NCI-H69 (cell line): ENCODE results near the gene POLR3C.

ENCODE experiments used
- DNase-seq: peaks from one replicate; lab custom pipeline; 2025; lab: John Stamatoyannopoulos, UW

The POLR3C gene

DNA sequence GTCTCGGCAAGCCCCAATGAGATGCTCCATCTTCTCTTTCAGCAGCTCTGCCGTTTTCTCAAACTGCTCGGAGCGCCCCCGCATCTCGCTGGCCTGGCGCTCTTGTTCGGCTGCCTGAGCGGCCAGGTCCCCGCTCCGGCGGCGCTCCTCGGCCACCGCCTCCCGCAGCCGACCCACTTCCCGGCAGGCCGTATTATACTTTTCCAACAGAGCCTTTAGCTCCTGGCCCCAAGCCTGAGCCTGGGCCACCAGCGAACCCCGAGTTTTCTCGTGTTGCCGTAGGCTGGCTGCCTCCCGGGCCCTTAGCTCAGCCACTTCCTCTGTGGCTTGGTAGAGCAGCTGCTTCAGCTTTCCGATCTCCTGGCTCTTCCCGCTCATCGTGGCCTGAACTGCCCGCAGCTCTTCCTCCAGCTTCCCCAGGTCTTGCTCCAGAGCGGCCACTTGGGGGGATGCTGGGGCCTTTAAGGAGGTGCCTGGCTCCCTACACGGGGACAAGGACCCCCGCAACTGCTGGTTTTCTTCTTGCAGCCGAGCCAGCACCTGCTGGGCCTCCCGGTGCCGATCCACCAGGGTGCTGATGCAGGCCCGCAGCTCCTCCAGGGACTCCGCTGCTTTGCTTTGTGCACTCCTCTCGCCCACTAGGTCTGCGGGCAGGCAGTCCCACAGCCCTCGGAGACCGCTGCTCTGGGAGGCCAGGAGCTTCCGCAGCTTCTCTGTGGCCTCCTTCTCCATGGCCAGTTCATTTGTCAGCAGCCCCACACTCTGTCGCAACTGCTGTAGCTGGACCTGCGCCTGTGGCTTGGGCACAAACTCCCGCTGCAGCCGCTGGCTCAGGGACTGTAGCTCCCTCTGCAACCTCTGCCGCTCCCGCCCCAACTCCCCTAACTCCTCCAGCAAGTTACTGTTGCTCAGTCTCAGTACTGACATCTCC is 48.3 kb downstream of the POLR3C start:
- no peak for DNase-seq

DNA sequence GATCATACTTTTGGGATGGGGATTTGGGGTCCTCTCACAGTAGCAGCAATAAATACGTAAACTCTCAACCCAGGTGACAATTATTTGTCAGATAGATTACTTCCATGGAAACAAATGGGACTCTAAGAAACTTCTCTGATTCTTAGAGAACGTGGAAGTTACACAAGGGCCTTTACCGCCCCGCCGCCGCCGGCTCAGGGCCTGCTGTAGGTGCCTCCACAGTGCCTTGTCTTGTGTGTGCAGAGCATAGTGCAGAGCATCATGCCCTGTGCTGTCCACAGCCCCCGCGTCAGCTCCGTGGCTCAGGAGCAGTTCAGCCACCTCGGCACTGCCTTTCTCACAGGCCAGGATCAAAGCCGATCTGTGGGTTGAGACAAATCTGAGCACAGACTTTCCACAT is 50.6 kb downstream of the POLR3C start:
- DNase-seq: no peak

GRCh38 chr1:145877923-145878486 is 54.0 kb downstream of the POLR3C start:
- DNase-seq: no peak

- DNase-seq: no peak
These were observed 54.7 kb downstream of the POLR3C start for GRCh38 chr1:145878724-145879123.

DNA sequence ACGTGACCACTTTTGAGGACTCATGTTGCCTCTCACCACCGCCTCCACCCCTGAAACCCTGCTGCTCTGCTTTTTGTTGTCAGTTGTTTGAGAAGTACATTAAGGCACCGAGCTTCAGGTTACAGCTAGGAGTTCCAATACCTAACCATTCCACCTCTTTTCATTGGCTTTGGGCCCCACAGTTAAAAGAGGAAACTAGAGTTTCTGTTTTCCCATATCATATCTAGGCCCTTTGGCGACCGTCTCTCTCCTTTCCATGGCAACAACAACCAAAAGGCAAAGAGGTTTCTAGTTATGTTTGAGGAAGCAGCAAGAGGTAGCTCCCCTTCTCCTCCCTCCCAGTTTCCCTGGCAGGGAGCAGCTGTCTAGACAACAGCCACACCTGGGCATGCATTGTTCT is 55.8 kb downstream of the POLR3C start:
- DNase-seq: peak; percentile 100

DNA sequence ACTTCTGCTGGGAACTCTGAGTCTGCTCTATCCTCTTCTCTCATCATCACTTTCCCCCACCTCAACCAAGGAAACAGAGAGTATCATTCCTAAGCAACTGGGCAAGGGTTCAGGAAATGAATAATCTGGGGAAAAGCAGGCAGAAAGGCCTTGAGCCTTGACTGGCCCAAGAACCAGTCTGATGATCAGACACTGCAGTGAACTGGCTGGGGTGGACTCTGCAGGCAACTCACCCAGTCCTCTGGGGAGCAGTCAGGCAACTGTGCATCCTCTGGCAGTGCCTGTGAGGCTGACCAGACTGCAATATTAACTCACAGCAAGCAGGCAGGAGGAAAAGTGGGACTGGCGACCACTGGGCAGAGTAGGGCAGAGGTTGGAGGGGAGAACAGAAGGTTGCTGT is 60.7 kb downstream of the POLR3C start:
- DNase-seq: peak; percentile 35

DNA sequence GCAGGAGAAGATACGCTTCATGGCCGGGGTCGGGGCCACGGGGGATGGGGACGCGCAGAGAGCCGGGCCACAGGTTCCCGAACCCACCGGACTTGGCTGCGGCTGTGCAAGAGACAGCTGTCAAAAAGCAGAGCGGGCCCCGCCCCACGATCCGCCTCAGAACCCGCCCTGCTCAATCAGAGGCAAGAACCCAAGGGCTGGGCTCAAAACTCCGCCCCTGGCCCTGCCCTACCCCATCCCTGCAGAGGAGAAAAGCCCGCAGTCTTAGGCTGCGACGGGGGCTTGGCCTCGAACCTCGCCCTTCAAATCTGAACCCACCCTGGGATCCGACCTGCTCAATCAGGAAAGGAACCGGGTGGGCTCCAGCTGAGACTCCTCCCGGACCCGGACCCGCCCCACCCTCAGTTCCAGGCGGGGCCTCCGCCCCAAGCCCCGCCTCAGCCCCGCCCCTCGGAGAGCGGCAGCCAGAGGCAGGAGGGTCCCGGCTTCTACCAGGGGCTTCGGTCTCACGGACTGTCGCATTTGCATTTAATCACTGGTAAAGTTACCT is 61.8 kb downstream of the POLR3C start, which contains the start of gene ANKRD35:
Gene ANKRD35, minus strand, starts transcription at position 129 of the 550 bp plus-strand sequence. Its CDS starts 108 bp downstream, at position 21.
- DNase-seq: peak; percentile 93

DNA sequence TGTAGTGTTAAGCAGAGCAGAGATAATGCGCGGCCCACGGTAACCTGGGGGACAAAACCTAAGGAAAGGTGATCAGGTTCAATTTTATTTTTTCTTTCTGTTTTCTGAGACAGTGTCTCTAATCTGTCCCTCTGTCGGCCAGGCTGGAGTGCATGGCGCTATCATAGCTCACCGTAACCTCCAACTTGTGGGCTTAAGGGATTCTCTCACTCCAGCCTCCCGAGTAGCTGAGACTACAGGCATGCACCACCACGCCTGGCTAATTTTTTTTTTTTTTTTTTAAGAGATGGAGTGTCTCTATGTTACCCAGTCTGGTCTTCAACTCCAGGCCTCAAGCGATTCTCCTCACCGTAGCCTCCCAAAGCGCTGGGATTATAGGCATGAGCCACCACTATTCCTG is 62.4 kb downstream of the POLR3C start:
- peak; percentile 48 for DNase-seq

DNA sequence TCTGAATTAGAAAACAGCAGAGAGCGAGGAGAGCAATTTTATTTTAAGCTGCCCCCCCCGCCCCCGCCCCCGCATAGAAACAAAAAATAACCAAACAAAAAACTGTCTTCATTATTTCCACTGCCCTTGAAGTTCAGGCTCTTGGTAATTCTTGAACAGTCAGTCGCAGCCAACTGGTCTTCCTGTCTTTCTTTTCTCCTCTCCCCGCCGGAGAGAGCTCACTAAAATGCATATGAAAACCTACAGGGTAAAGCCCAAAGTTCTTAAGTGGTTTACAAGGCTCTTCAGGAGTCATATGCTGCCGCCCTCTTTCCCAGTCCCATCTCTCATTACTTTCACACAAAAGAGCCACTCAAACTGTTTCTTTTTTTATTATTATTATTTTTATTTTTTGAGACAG is 62.8 kb downstream of the POLR3C start:
- DNase-seq: no peak

- DNase-seq: no peak
These were observed 63.6 kb downstream of the POLR3C start for GRCh38 chr1:145887631-145888030.

GRCh38 chr1:145889722-145890121 is 65.7 kb downstream of the POLR3C start:
- DNase-seq: peak; percentile 92

DNA sequence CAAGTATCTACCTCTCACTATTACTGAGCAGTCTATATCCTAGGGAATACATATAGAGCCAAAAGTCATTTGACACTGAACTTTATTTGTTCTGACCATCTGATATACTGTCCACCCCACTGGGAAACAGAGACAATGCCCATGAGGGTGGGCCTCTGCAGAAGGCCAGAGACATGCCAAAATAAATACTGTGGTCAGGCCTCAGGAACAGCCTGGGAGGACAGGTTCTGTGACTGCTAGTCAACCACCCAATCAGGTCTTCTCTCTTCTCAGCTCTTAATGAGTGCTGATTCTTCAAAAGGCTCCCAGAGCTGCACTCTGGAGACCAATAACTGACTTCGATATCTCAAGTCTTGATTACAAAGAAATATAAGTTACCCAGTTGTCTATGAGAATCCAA is 67.1 kb downstream of the POLR3C start:
- peak; percentile 90 for DNase-seq

GRCh38 chr1:145891587-145892485 is 67.8 kb downstream of the POLR3C start:
- DNase-seq: peak; percentile 100

DNA sequence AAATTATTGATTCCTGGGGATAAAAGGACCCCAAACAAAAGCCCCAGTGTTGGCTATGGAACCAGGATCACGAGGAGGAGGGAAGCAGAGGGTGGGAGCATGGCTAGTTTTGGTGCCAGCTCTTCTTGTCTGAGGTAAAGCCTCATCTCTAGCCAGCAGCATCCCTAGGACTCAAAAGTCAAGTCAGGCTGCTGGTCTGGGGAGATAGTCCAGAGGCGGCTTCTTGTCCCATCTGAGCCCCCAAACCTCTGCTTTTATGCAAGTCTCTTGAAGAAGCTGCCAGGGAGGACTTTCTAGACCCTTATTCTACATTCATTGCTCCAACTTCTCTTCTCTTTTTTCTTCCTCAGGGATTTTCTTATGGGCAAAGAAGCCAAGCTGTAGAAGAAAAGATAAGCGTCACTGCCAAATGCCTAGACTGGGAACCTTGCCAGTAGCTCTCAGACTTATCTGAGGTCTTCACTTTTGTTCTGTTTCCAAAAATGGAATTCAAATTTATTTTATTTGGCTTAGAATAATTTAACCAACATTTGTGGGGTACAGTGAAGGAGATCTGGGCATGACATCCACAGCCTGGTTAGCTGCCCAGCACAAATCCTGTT is 68.6 kb downstream of the POLR3C start:
- DNase-seq: peak; percentile 84

DNA sequence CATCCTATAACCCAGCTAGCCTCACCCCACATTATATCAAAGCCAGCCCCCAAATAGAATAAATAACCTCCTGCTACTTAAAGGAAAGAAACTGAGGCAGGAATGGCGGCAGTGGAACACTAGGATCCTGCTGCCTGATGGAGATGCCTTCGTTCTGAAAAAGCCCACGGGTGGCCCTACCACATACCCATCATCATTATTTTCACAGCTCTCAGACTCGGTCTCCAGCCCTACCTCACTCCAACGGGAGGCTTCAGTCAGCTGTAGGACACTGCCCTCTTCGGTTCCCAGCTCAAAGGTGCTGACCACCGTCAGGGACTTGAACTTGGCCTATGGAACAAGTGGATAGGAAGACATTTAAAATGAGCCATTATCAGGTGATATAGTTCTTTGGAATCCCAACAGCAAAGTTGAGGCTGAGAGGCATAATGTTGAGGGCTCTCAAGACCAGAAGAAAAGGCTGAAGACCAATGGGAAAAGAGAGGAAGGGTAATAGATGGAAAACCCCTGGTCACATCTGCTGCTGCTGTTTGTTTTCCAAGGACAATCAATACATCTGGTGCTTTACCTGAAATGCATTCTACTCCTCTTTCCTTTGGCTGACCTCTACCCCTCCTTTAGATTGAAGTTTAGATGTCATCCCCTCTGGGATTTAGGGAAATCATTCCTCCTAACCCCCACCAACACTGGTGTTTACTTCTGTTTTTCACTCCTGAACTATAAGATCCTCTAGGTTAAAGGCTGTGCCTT is 69.5 kb downstream of the POLR3C start:
- no peak for DNase-seq
